ENCODE measurements around the gene QRICH1.

QRICH1 gene

GRCh38 chr3:49032646-49033304 is 61.1 kb downstream of the QRICH1 start:
- Mint-ChIP-seq H3K27me3 (no peaks in the 10 kb centered on the region), H3K27ac (peak overlapping the region; percentile 66), H3K4me3 (no peak overlapping the region), H3K9me3 (no peaks in the 10 kb centered on the region), H3K36me3 (ENCODE audit: low read depth) (peaks cover 95% of the 10 kb centered on the region), H3K4me1 (ENCODE audit: low read depth) (peaks cover 19% of the 10 kb centered on the region)
- DNase-seq, result no peak

GRCh38 chr3:49030321-49030720 is 63.5 kb downstream of the QRICH1 start:
- no peaks in the 10 kb centered on the region for H3K9me3 Mint-ChIP-seq
- no peak overlapping the region for H3K4me3 Mint-ChIP-seq
- DNase-seq, result no peak
- no peaks in the 10 kb centered on the region for H3K27me3 Mint-ChIP-seq
- peaks cover 43% of the 10 kb centered on the region for H3K4me1 Mint-ChIP-seq (ENCODE audit: low read depth)
- peaks cover 99% of the 10 kb centered on the region for H3K36me3 Mint-ChIP-seq (ENCODE audit: low read depth)
- H3K27ac Mint-ChIP-seq, result peak overlapping the region; percentile 83

GRCh38 chr3:49029563-49029884 is 64.3 kb downstream of the QRICH1 start:
- H3K9me3 Mint-ChIP-seq, result no peaks in the 10 kb centered on the region
- no peaks in the 10 kb centered on the region for H3K27me3 Mint-ChIP-seq
- H3K4me3 Mint-ChIP-seq, result peak overlapping the region; percentile 90
- peak overlapping the region; percentile 96 for H3K27ac Mint-ChIP-seq
- DNase-seq, result no peak
- peaks cover 99% of the 10 kb centered on the region for H3K36me3 Mint-ChIP-seq (ENCODE audit: low read depth)
- peaks cover 51% of the 10 kb centered on the region for H3K4me1 Mint-ChIP-seq (ENCODE audit: low read depth)

- Mint-ChIP-seq H3K9me3 (no peaks in the 10 kb centered on the region), H3K4me1 (ENCODE audit: low read depth) (peaks cover 57% of the 10 kb centered on the region), H3K36me3 (ENCODE audit: low read depth) (peaks cover 100% of the 10 kb centered on the region), H3K27me3 (no peaks in the 10 kb centered on the region), H3K4me3 (peak within 1 kb of the TSS; percentile 90), H3K27ac (peak within 1 kb of the TSS; percentile 96)
- peak; percentile 97 for DNase-seq
Measured at GRCh38 chr3:49028673-49029562, 65.0 kb downstream of the QRICH1 start, which contains the start of gene IMPDH2. Gene IMPDH2, minus strand, starts transcription at chr3:49029398. Its CDS starts 48 bp downstream, at chr3:49029350.

GRCh38 chr3:49028298-49028672 is 65.6 kb downstream of the QRICH1 start:
- peak overlapping the region; percentile 90 for H3K4me3 Mint-ChIP-seq
- no peaks in the 10 kb centered on the region for H3K9me3 Mint-ChIP-seq
- DNase-seq, result no peak
- peaks cover 100% of the 10 kb centered on the region for H3K36me3 Mint-ChIP-seq (ENCODE audit: low read depth)
- peaks cover 62% of the 10 kb centered on the region for H3K4me1 Mint-ChIP-seq (ENCODE audit: low read depth)
- peak overlapping the region; percentile 96 for H3K27ac Mint-ChIP-seq
- no peaks in the 10 kb centered on the region for H3K27me3 Mint-ChIP-seq

- H3K9me3 Mint-ChIP-seq, result no peaks in the 10 kb centered on the region
- no peak for DNase-seq
- H3K27ac Mint-ChIP-seq, result peak overlapping the region; percentile 96
- no peaks in the 10 kb centered on the region for H3K27me3 Mint-ChIP-seq
- H3K4me1 Mint-ChIP-seq (ENCODE audit: low read depth), result peaks cover 68% of the 10 kb centered on the region
- H3K36me3 Mint-ChIP-seq (ENCODE audit: low read depth), result peaks cover 100% of the 10 kb centered on the region
- peak overlapping the region; percentile 90 for H3K4me3 Mint-ChIP-seq
Measured at GRCh38 chr3:49027634-49028033, 66.2 kb downstream of the QRICH1 start.

GRCh38 chr3:49026536-49026935 is 67.3 kb downstream of the QRICH1 start:
- H3K36me3 Mint-ChIP-seq (ENCODE audit: low read depth), result peaks cover 94% of the 10 kb centered on the region
- DNase-seq, result no peak
- H3K4me3 Mint-ChIP-seq, result peak overlapping the region; percentile 90
- H3K4me1 Mint-ChIP-seq (ENCODE audit: low read depth), result peaks cover 68% of the 10 kb centered on the region
- no peaks in the 10 kb centered on the region for H3K27me3 Mint-ChIP-seq
- H3K9me3 Mint-ChIP-seq, result no peaks in the 10 kb centered on the region
- peak overlapping the region; percentile 96 for H3K27ac Mint-ChIP-seq

- H3K4me3 Mint-ChIP-seq, result peak overlapping the region; percentile 90
- DNase-seq, result no peak
- H3K27ac Mint-ChIP-seq, result peak overlapping the region; percentile 96
- H3K4me1 Mint-ChIP-seq (ENCODE audit: low read depth), result peaks cover 68% of the 10 kb centered on the region
- no peaks in the 10 kb centered on the region for H3K9me3 Mint-ChIP-seq
- H3K27me3 Mint-ChIP-seq, result no peaks in the 10 kb centered on the region
- peaks cover 92% of the 10 kb centered on the region for H3K36me3 Mint-ChIP-seq (ENCODE audit: low read depth)
Measured at GRCh38 chr3:49025793-49026520, 67.9 kb downstream of the QRICH1 start.

GRCh38 chr3:49025005-49025792 is 68.7 kb downstream of the QRICH1 start:
- Mint-ChIP-seq H3K36me3 (ENCODE audit: low read depth) (peaks cover 91% of the 10 kb centered on the region), H3K9me3 (no peaks in the 10 kb centered on the region), H3K4me3 (peak overlapping the region; percentile 90), H3K27ac (peak overlapping the region; percentile 96), H3K4me1 (ENCODE audit: low read depth) (peaks cover 70% of the 10 kb centered on the region), H3K27me3 (no peaks in the 10 kb centered on the region)
- DNase-seq, result no peak

- H3K4me1 Mint-ChIP-seq (ENCODE audit: low read depth), result peaks cover 71% of the 10 kb centered on the region
Measured at GRCh38 chr3:49024449-49024848, 69.4 kb downstream of the QRICH1 start.

GRCh38 chr3:49023775-49024174 is 70.1 kb downstream of the QRICH1 start:
- peak overlapping the region; percentile 96 for H3K27ac Mint-ChIP-seq
- DNase-seq, result no peak
- peaks cover 85% of the 10 kb centered on the region for H3K36me3 Mint-ChIP-seq (ENCODE audit: low read depth)
- H3K4me3 Mint-ChIP-seq, result peak overlapping the region; percentile 90
- no peaks in the 10 kb centered on the region for H3K27me3 Mint-ChIP-seq
- no peaks in the 10 kb centered on the region for H3K9me3 Mint-ChIP-seq
- peaks cover 70% of the 10 kb centered on the region for H3K4me1 Mint-ChIP-seq (ENCODE audit: low read depth)

More at GRCh38 chr3:49024449-49024848, 69.4 kb downstream of the QRICH1 start:
- Mint-ChIP-seq H3K36me3 (ENCODE audit: low read depth) (peaks cover 91% of the 10 kb centered on the region), H3K4me3 (peak overlapping the region; percentile 90), H3K27ac (peak overlapping the region; percentile 96), H3K27me3 (no peaks in the 10 kb centered on the region), H3K9me3 (no peaks in the 10 kb centered on the region)
- DNase-seq, result no peak

GRCh38 chr3:49022688-49023171 is 71.1 kb downstream of the QRICH1 start:
- peaks cover 79% of the 10 kb centered on the region for H3K36me3 Mint-ChIP-seq (ENCODE audit: low read depth)
- H3K4me1 Mint-ChIP-seq (ENCODE audit: low read depth), result peaks cover 64% of the 10 kb centered on the region
- no peaks in the 10 kb centered on the region for H3K9me3 Mint-ChIP-seq
- peak; percentile 62 for DNase-seq
- peak overlapping the region; percentile 96 for H3K27ac Mint-ChIP-seq
- H3K27me3 Mint-ChIP-seq, result no peaks in the 10 kb centered on the region
- H3K4me3 Mint-ChIP-seq, result peak overlapping the region; percentile 90

GRCh38 chr3:49021813-49022687 is 71.8 kb downstream of the QRICH1 start, which contains the start of gene NDUFAF3:
Gene NDUFAF3, plus strand, starts transcription at chr3:49022121. Its CDS starts 24 bp downstream, at chr3:49022145.
- DNase-seq, result peak; percentile 97
- peak within 1 kb of the TSS; percentile 96 for H3K27ac Mint-ChIP-seq
- no peaks in the 10 kb centered on the region for H3K9me3 Mint-ChIP-seq
- peaks cover 75% of the 10 kb centered on the region for H3K36me3 Mint-ChIP-seq (ENCODE audit: low read depth)
- H3K4me3 Mint-ChIP-seq, result peak within 1 kb of the TSS; percentile 90
- no peaks in the 10 kb centered on the region for H3K27me3 Mint-ChIP-seq
- peaks cover 65% of the 10 kb centered on the region for H3K4me1 Mint-ChIP-seq (ENCODE audit: low read depth)
